GM23338 (cell line): ENCODE data around the gene XYLT1. TPM values are rescaled to one million over a fixed set of nuclear protein-coding genes. Genes with fewer than 3 reads are reported as not detected.

Experiments used
- ATAC-seq: fragments of 200-7000 bp; cut with Tn5 transposase; 3 replicates; pipeline ENCODE4 v1.9.1; 2020
- DNase-seq: peaks from one replicate; pipeline ENCODE4 v3.0.0-alpha.2; 2015; ENCODE audit warnings: low spot score
- H2AFZ ChIP-seq: fragments of 200-600 bp; sonication (generic); 2 replicates; pipeline ENCODE4 v1.8.0; 2016; ENCODE audit warnings: antibody characterized with exemption, mild to moderate bottlenecking, moderate library complexity
- H3F3A ChIP-seq: fragments of 200-600 bp; sonication (generic); replicated peaks from 2 replicates; pipeline ENCODE4 v1.8.0; 2017; ENCODE audit warnings: antibody characterized with exemption, mixed run types, low read depth
- H3K27ac ChIP-seq: fragments of 200-600 bp; sonication (generic); 2 replicates; pipeline ENCODE4 v1.6.1; 2016; ENCODE audit warnings: low read depth
- H3K27me3 ChIP-seq: fragments of 200-600 bp; sonication (generic); 2 replicates; pipeline ENCODE4 v1.8.0; 2016; ENCODE audit warnings: mild to moderate bottlenecking, mixed run types, moderate library complexity; ENCODE audit not compliant: insufficient read depth
- H3K36me3 ChIP-seq: fragments of 200-600 bp; sonication (generic); 2 replicates; pipeline ENCODE4 v1.8.0; 2016; ENCODE audit warnings: mild to moderate bottlenecking; ENCODE audit not compliant: insufficient read depth
- H3K4me1 ChIP-seq: fragments of 200-600 bp; sonication (generic); 2 replicates; pipeline ENCODE4 v1.8.0; 2016; ENCODE audit warnings: mild to moderate bottlenecking, moderate library complexity; ENCODE audit not compliant: insufficient read depth
- H3K4me2 ChIP-seq: fragments of 200-600 bp; sonication (generic); 2 replicates; pipeline ENCODE4 v1.7.1; 2017; ENCODE audit warnings: mixed run types
- H3K4me3 ChIP-seq: fragments of 200-600 bp; sonication (generic); 2 replicates; pipeline ENCODE4 v1.6.1; 2016; ENCODE audit warnings: mixed run types
- H3K79me2 ChIP-seq: fragments of 200-600 bp; sonication (generic); replicated peaks from 2 replicates; pipeline ENCODE4 v1.8.0; 2017; ENCODE audit warnings: mild to moderate bottlenecking; ENCODE audit not compliant: insufficient read depth
- H3K9me2 ChIP-seq: fragments of 200-600 bp; sonication (generic); 2 replicates; pipeline ENCODE4 v1.8.0; 2017; ENCODE audit not compliant: insufficient read depth
- H4K20me1 ChIP-seq: fragments of 200-600 bp; sonication (generic); replicated peaks from 2 replicates; pipeline ENCODE4 v1.8.0; 2017; ENCODE audit warnings: mild to moderate bottlenecking; ENCODE audit not compliant: insufficient read depth
- H3K27ac Mint-ChIP-seq: 2 replicates; pipeline ENCODE4 v1.8.0; 2020; ENCODE audit warnings: inconsistent platforms, mild to moderate bottlenecking, moderate library complexity, mixed read lengths
- H3K27me3 Mint-ChIP-seq: 3 replicates; pipeline ENCODE4 v1.8.0; 2022; ENCODE audit warnings: low read depth, mild to moderate bottlenecking, moderate library complexity, mixed read lengths, inconsistent platforms; ENCODE audit not compliant: insufficient read depth, poor library complexity
- H3K36me3 Mint-ChIP-seq: 3 replicates; pipeline ENCODE4 v1.8.0; 2021; ENCODE audit warnings: low read depth, mild to moderate bottlenecking, inconsistent platforms, moderate library complexity, mixed read lengths
- H3K4me1 Mint-ChIP-seq: 3 replicates; pipeline ENCODE4 v1.8.0; 2020; ENCODE audit warnings: mild to moderate bottlenecking, inconsistent platforms, mixed read lengths
- H3K4me3 Mint-ChIP-seq: 3 replicates; pipeline ENCODE4 v1.8.0; 2021; ENCODE audit warnings: moderate library complexity, mild to moderate bottlenecking, inconsistent platforms, mixed read lengths
- H3K9me3 Mint-ChIP-seq: 3 replicates; pipeline ENCODE4 v1.8.0; 2020; ENCODE audit warnings: moderate library complexity, mild to moderate bottlenecking, inconsistent platforms, mixed read lengths
- CTCF ChIP-seq, 2 experiments: fragments of 200-600 bp in 1 of 2; sonication (generic) in 1 of 2; conservative IDR thresholded peaks; 2 replicates each; pipeline versions ENCODE4 v1.5.1 to v1.6.1; 2016 to 2017; ENCODE audit warnings: antibody characterized with exemption in 2 of 2, low read depth in 2 of 2, mild to moderate bottlenecking in 2 of 2, moderate library complexity in 1 of 2
- EZH2 ChIP-seq: fragments of 200-600 bp; sonication (generic); IDR thresholded peaks from one replicate; pipeline ENCODE4 v1.8.0; 2017; ENCODE audit warnings: antibody characterized with exemption, mild to moderate bottlenecking, low read depth; ENCODE audit not compliant: unreplicated experiment
- EZH2phosphoT487 ChIP-seq: fragments of 200-600 bp; sonication (generic); IDR thresholded peaks from one replicate; pipeline ENCODE4 v1.8.1; 2018; ENCODE audit warnings: antibody characterized with exemption; ENCODE audit not compliant: unreplicated experiment
- JUNB ChIP-seq: IDR thresholded peaks from one replicate; pipeline ENCODE4 v1.6.1; 2016; ENCODE audit warnings: antibody characterized with exemption; ENCODE audit not compliant: unreplicated experiment
- POLR2AphosphoS5 ChIP-seq: IDR thresholded peaks from 2 replicates; pipeline ENCODE4 v1.6.1; 2016; ENCODE audit warnings: antibody characterized with exemption, low read depth
- STAT1 ChIP-seq: IDR thresholded peaks from one replicate; pipeline ENCODE4 v1.6.1; 2016; ENCODE audit warnings: antibody characterized with exemption; ENCODE audit not compliant: unreplicated experiment
- ZNF331 ChIP-seq: fragments of 250-450 bp; sonication (Bioruptor Pico); IDR thresholded peaks from 2 replicates; pipeline ENCODE4 v1.5.0; 2020; ENCODE audit warnings: low read depth, mild to moderate bottlenecking, moderate library complexity
- ZNF462 ChIP-seq: fragments of 250-450 bp; sonication (Bioruptor Pico); IDR thresholded peaks from 2 replicates; pipeline ENCODE4 v1.5.0; 2020; ENCODE audit warnings: mild to moderate bottlenecking, moderate library complexity
- polyA plus RNA-seq: library from polyadenylated mRNA; unstranded; fragments of >200 nt; fragmentation: Nextera tagmentation; extraction: Ambion mirVana; gene quantifications from 2 replicates; pipeline ENCODE4 v1.2.1, GENCODE V29; 2016
- total RNA-seq: library from RNA; depleted of rRNA; stranded (reverse); fragments of >200 nt; shearing (Covaris generic); gene quantifications from 2 replicates; pipeline ENCODE4 v1.2.3, GENCODE V29; 2014
- TF ChIP-seq, protein P1 (sequence below): IDR thresholded peaks from 2 replicates; pipeline ENCODE4 v1.6.1; 2016; ENCODE audit warnings: antibody characterized with exemption

The XYLT1 gene
- total and polyA plus RNA-seq, 2 experiments from 2014 or later: 3.5 to 24.7 TPM

GRCh38 chr16:17392127-17392856 is 78.5 kb downstream of the XYLT1 start:
- Mint-ChIP-seq H3K36me3 (peaks cover 3% of the 10 kb centered on the region; the same call in 1 of the 3 replicates), H3K4me1 (peaks cover 68% of the 10 kb centered on the region), H3K27me3 (peaks cover 14% of the 10 kb centered on the region), H3K27ac (peak overlapping the region; percentile 69), H3K4me3 (no peak overlapping the region; the same call in 2 of the 3 replicates), H3K9me3 (no peaks in the 10 kb centered on the region)
- peak; percentile 48 for ATAC-seq
- no peak overlapping the region for H3K4me3 ChIP-seq
- peak overlapping the region; percentile 19 for H3K4me2 ChIP-seq
- no peak for DNase-seq
- peaks cover 68% of the 10 kb centered on the region for H3K79me2 ChIP-seq
- H2AFZ ChIP-seq: no peak overlapping the region
- H3K27me3 ChIP-seq: no peaks in the 10 kb centered on the region
- H3K36me3 ChIP-seq: no peaks in the 10 kb centered on the region
- H3K9me2 ChIP-seq: no peaks in the 10 kb centered on the region; the same call in 1 of the 2 replicates
- H3F3A ChIP-seq: no peaks in the 10 kb centered on the region
- H3K4me1 ChIP-seq: peaks cover 73% of the 10 kb centered on the region
- TF ChIP-seq EZH2 (no peak), JUNB (no peak), STAT1 (no peak)
- peak overlapping the region; percentile 53; the same call in 1 of the 2 replicates for H3K27ac ChIP-seq
- no peaks in the 10 kb centered on the region for H4K20me1 ChIP-seq

- Histone ChIP-seq H3K27me3 (no peaks in the 10 kb centered on the region), H3K79me2 (peaks cover 71% of the 10 kb centered on the region), H3K36me3 (no peaks in the 10 kb centered on the region), H3F3A (no peaks in the 10 kb centered on the region), H3K9me2 (no peaks in the 10 kb centered on the region; the same call in 1 of the 2 replicates), H3K27ac (no peak overlapping the region), H2AFZ (no peak overlapping the region), H3K4me2 (no peak overlapping the region), H3K4me1 (peaks cover 76% of the 10 kb centered on the region), H4K20me1 (no peaks in the 10 kb centered on the region), H3K4me3 (no peak overlapping the region)
- DNase-seq: no peak
- Mint-ChIP-seq H3K9me3 (no peaks in the 10 kb centered on the region), H3K27ac (no peak overlapping the region), H3K4me3 (no peak overlapping the region), H3K4me1 (peaks cover 70% of the 10 kb centered on the region), H3K36me3 (peaks cover 3% of the 10 kb centered on the region; the same call in 1 of the 3 replicates), H3K27me3 (peaks cover 14% of the 10 kb centered on the region)
- no peak for ATAC-seq
- TF ChIP-seq, protein P1, sequence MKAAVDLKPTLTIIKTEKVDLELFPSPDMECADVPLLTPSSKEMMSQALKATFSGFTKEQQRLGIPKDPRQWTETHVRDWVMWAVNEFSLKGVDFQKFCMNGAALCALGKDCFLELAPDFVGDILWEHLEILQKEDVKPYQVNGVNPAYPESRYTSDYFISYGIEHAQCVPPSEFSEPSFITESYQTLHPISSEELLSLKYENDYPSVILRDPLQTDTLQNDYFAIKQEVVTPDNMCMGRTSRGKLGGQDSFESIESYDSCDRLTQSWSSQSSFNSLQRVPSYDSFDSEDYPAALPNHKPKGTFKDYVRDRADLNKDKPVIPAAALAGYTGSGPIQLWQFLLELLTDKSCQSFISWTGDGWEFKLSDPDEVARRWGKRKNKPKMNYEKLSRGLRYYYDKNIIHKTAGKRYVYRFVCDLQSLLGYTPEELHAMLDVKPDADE: no peak
- TF ChIP-seq POLR2AphosphoS5: no peak
- TF ChIP-seq EZH2phosphoT487: no peak
- TF ChIP-seq ZNF462 (CRISPR knock-in tag): no peak
- TF ChIP-seq CTCF (conservative IDR thresholded peaks at IDR 0.05; ENCODE audit: low read depth in 2 of 2): no peak
- TF ChIP-seq ZNF331 (CRISPR knock-in tag): no peak
These were observed 79.0 kb downstream of the XYLT1 start for GRCh38 chr16:17391715-17392114.
